Choroid plexus epithelial cell (primary cell): ENCODE results near the gene SLC35F2.
A peak's percentile ranks its signal among the peaks of the same experiment; 100 is the strongest.

Source experiments
- DNase-seq: peaks from one replicate; pipeline ENCODE4 v3.0.0-alpha.2; 2010; ENCODE audit warnings: low read depth
- H3K4me3 ChIP-seq: 2 replicates; pipeline ENCODE4 v1.5.1; 2011; ENCODE audit warnings: low read depth, mild to moderate bottlenecking, control low read depth, low read length, moderate library complexity
- CTCF ChIP-seq: conservative IDR thresholded peaks from 2 replicates; pipeline ENCODE4 v1.5.1; 2011; ENCODE audit warnings: low read depth, mild to moderate bottlenecking, control low read depth, inconsistent platforms, low read length, moderate library complexity

SLC35F2 gene

GRCh38 chr11:107821199-107821927 lies 37.2 kb downstream of the SLC35F2 start:
- peak; percentile 52 for DNase-seq
- H3K4me3 ChIP-seq, result no peak overlapping the region
- no peak for TF ChIP-seq CTCF

- peak; percentile 44 for DNase-seq
- no peak for TF ChIP-seq CTCF
- no peak overlapping the region for H3K4me3 ChIP-seq
Observed at GRCh38 chr11:107819361-107820014, 39.1 kb downstream of the SLC35F2 start.

GRCh38 chr11:107818491-107818890 lies 40.1 kb downstream of the SLC35F2 start:
- H3K4me3 ChIP-seq, result no peak overlapping the region
- no peak for DNase-seq
- TF ChIP-seq CTCF, result no peak

- no peak for DNase-seq
- H3K4me3 ChIP-seq, result no peak overlapping the region
- no peak for TF ChIP-seq CTCF
Observed at GRCh38 chr11:107816028-107816427, 42.6 kb downstream of the SLC35F2 start.

- no peak for TF ChIP-seq CTCF
- no peak overlapping the region for H3K4me3 ChIP-seq
- no peak for DNase-seq
Observed at GRCh38 chr11:107810875-107811274, 47.7 kb downstream of the SLC35F2 start.

- TF ChIP-seq CTCF, result no peak
- DNase-seq, result no peak
- H3K4me3 ChIP-seq, result no peak overlapping the region
Observed at GRCh38 chr11:107808521-107808920, 50.1 kb downstream of the SLC35F2 start.

GRCh38 chr11:107804971-107805370 lies 53.6 kb downstream of the SLC35F2 start:
- TF ChIP-seq CTCF, result no peak
- no peak overlapping the region for H3K4me3 ChIP-seq
- no peak for DNase-seq
